Activated CD4-positive, alpha-beta T cell treated with anti-CD3 and anti-CD28 coated beads for 36 hours (primary cell): ENCODE measurements around the gene MRTFA. TPM values are rescaled to one million over a fixed set of nuclear protein-coding genes. Genes with fewer than 3 reads are reported as not detected.

Source experiments
- ATAC-seq: fragments of 200-7000 bp; cut with Tn5 transposase; one replicate; pipeline ENCODE4 v1.10.0; 2021; ENCODE audit warnings: mild to moderate bottlenecking, moderate library complexity
- CTCF ChIA-PET: fragments of 350-600 bp; sonication (Branson Sonifier 250); formaldehyde crosslinking; loops from one replicate; lab custom pipeline; 2021; ENCODE audit warnings: antibody characterized with exemption; lab: Charles Lee
- POLR2A ChIA-PET: fragments of 350-600 bp; sonication (Branson Sonifier 250); formaldehyde crosslinking; loops from one replicate; lab custom pipeline; 2021; ENCODE audit warnings: antibody characterized with exemption, inconsistent platforms; lab: Charles Lee
- DNase-seq: peaks from one replicate; pipeline ENCODE4 v3.0.0-alpha.2; 2020
- H3K27ac Mint-ChIP-seq: one replicate; pipeline ENCODE4 v1.8.0; 2021; ENCODE audit warnings: mixed read lengths
- H3K27me3 Mint-ChIP-seq: one replicate; pipeline ENCODE4 v1.8.0; 2021; ENCODE audit warnings: mixed read lengths
- H3K36me3 Mint-ChIP-seq: one replicate; pipeline ENCODE4 v1.8.0; 2021; ENCODE audit warnings: low read depth, mixed read lengths
- H3K4me1 Mint-ChIP-seq: one replicate; pipeline ENCODE4 v1.8.0; 2021; ENCODE audit warnings: mixed read lengths
- H3K4me3 Mint-ChIP-seq: one replicate; pipeline ENCODE4 v1.8.0; 2021; ENCODE audit warnings: mild to moderate bottlenecking, moderate library complexity, mixed read lengths
- H3K9me3 Mint-ChIP-seq: one replicate; pipeline ENCODE4 v1.8.0; 2021; ENCODE audit warnings: low read depth, mixed read lengths
- intact Hi-C, 2 experiments: fragments of 100-400 bp; cut with DNase I in 1 of 2; cut with micrococcal nuclease in 1 of 2; formaldehyde crosslinking; loops; one replicate each; pipeline versions ENCODE4 v1.14.2 to v1.15.1; 2022 to 2024; cut with DNase I, micrococcal nuclease
- total RNA-seq, 2 experiments: library from RNA; stranded (reverse); gene quantifications; one replicate each; pipeline ENCODE4 v1.2.3, GENCODE V29; 2021

Gene MRTFA
- total RNA-seq, 2 experiments from 2014 or later = 41.0 to 43.2 TPM

DNA sequence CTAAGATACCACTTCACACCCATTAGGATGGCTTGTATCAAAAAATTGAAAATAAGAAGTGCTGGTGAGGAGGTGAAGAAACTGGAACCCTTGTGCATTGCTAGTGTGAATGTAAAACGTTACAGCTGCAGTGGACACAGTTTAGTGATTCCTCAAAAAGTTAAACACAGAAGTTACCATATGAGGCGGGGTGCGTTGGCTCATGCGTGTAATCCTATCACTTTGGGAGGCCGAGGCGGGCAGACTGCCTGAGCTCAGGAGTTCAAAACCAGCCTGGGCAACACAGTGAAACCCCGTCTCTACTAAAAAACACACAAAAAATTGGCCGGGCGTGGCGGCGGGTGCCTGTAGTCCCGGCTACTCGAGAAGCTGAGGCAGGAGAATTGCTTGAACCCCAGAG, 222.6 kb downstream of the MRTFA start:
- intact Hi-C loops = no loop called here
- CTCF ChIA-PET = interaction anchor here (0.6 to 0.8 kb wide), 2 partner anchors 13 to 318 kb away, joined by 3 read pairs; no protein-coding TSS in a partner anchor
- no peaks in the 10 kb centered on the region for H3K27me3 Mint-ChIP-seq
- H3K4me3 Mint-ChIP-seq = no peak overlapping the region
- DNase-seq (no peak), ATAC-seq (no peak)
- H3K27ac Mint-ChIP-seq = peak overlapping the region; percentile 55
- H3K9me3 Mint-ChIP-seq = no peaks in the 10 kb centered on the region
- POLR2A ChIA-PET = no interaction called here
- H3K36me3 Mint-ChIP-seq = peaks cover 26% of the 10 kb centered on the region
- peaks cover 20% of the 10 kb centered on the region for H3K4me1 Mint-ChIP-seq

DNA sequence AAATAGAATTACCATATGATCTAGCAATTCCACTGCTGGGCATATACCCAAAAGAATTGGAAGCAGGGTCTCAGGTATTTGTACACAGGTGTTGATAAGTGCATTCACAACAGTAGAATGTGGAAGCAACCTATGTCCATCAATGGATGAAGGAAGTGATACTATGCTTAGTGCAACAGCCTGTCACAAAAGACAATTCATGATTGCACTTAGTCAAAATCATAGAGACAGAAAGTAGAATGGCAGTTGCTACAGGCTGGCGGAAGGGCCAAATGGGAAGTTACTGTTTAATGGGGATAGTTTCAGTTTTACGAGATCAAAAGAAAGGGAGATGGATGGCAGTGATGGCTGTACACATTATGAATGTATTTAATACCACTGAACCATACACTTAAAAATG, 224.1 kb downstream of the MRTFA start:
- intact Hi-C loops = no loop called here

DNA sequence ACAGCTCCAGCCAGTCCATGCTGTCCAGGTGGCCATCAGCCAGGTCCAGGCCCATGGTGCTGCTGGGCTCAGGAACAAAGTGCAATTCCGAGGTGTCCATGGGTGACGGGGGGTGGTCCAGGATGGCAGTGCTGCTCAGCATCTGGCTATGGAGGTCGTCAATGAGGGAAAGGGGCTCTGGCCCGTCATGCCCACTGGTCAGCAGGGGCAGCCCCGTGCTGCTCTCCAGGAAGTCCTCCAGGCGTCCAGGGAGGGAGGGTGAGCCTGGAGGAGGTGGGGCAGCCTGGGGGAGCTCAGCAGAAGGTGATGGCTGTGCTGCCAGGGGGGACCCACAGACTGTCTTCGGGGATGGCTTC, 225.0 kb downstream of the MRTFA start:
- Mint-ChIP-seq H3K4me1 (peaks cover 17% of the 10 kb centered on the region), H3K9me3 (no peaks in the 10 kb centered on the region), H3K4me3 (no peak overlapping the region), H3K36me3 (peaks cover 27% of the 10 kb centered on the region), H3K27ac (no peak overlapping the region), H3K27me3 (no peaks in the 10 kb centered on the region)
- DNase-seq (no peak), ATAC-seq (no peak)
- POLR2A ChIA-PET = no interaction called here
- CTCF ChIA-PET = interaction anchor here (0.7 kb wide), 1 partner anchor 1100 kb away, joined by 3 read pairs; no protein-coding TSS in a partner anchor
- intact Hi-C loops = no loop called here

More for the DNA sequence above, 224.1 kb downstream of the MRTFA start:
- peaks cover 29% of the 10 kb centered on the region for H3K36me3 Mint-ChIP-seq
- H3K4me3 Mint-ChIP-seq = no peak overlapping the region
- ChIA-PET CTCF (no interaction called here), POLR2A (interaction anchor here (0.6 kb wide), 1 partner anchor 50 kb away, joined by 3 read pairs; no protein-coding TSS in a partner anchor)
- H3K27me3 Mint-ChIP-seq = no peaks in the 10 kb centered on the region
- peak overlapping the region; percentile 76 for H3K27ac Mint-ChIP-seq
- ATAC-seq (peak; percentile 23), DNase-seq (no peak)
- H3K9me3 Mint-ChIP-seq = no peaks in the 10 kb centered on the region
- peaks cover 20% of the 10 kb centered on the region for H3K4me1 Mint-ChIP-seq

DNA sequence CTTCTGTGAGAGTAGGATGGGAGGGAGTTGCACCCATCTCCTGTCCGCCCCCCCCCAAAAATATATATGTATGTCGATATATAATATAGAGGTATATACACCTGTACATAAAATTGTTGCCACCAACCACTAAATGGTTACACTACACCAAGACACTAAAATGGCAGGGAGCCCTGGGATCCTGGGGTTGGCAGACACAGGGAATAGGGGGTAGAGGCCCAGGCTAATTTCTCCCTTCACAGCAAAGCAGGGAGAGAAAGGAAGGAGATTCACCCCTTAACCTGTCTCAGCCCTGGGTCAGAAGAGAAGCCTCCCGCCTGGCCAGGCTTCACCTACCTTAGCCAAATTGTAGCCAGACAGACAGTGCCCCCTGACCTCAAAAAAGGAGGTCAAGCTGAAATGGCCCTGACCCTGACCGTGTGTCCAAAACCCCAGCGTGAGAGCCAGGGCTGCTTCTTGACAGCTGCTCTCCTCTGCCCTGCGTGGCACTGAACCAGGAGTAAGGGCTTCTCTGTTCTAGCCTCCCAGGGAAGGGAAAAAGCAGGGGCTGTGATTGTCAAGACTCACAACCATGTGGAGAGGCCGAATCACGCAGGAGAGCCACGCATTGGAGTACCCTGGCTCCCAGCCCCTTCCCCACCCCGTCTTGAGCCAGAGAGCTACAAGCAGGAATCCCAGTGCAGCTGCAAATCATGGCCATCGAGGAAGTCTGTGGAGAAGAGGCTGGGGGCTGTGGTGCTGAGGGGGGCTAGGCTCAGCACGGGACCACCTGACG, 225.6 kb downstream of the MRTFA start:
- ChIA-PET POLR2A (no interaction called here), CTCF (interaction anchor here (0.8 kb wide), 1 partner anchor 68 kb away, joined by 4 read pairs; no protein-coding TSS in a partner anchor)
- intact Hi-C loops = no loop called here
- H3K27ac Mint-ChIP-seq = no peak overlapping the region
- no peak overlapping the region for H3K4me3 Mint-ChIP-seq
- DNase-seq = no peak
- H3K4me1 Mint-ChIP-seq = peaks cover 12% of the 10 kb centered on the region
- peaks cover 22% of the 10 kb centered on the region for H3K36me3 Mint-ChIP-seq
- ATAC-seq = no peak
- H3K9me3 Mint-ChIP-seq = no peaks in the 10 kb centered on the region
- no peaks in the 10 kb centered on the region for H3K27me3 Mint-ChIP-seq

DNA sequence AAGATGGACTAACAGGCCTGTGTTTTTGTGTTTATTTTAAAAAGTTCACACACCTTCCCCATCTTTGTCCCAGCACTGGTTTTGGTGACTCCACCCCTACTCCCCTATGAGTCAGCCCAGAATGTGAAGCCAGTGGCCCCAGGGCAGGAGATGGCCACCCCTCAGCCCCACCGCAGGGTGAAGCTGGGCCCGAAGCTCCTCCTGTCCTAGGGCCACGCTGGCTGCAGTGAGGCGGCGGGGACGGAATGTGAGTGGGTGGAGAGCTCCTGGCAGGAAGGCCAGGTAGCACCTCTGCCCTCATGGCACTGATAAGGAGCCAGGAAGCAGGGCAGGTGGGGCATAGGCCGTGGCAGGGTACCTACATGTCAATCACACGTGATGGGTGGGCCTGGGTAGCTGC, 226.2 kb downstream of the MRTFA start:
- no peak for ATAC-seq
- Mint-ChIP-seq H3K4me1 (peaks cover 5% of the 10 kb centered on the region), H3K4me3 (no peak overlapping the region), H3K9me3 (no peaks in the 10 kb centered on the region), H3K27ac (peak overlapping the region; percentile 13), H3K36me3 (peaks cover 21% of the 10 kb centered on the region), H3K27me3 (no peaks in the 10 kb centered on the region)
- ChIA-PET POLR2A (no interaction called here), CTCF (interaction anchor here (0.7 to 0.8 kb wide), 2 partner anchors 69 to 186 kb away, joined by 3 to 4 read pairs; no protein-coding TSS in a partner anchor)
- intact Hi-C loops = no loop called here
- no peak for DNase-seq

DNA sequence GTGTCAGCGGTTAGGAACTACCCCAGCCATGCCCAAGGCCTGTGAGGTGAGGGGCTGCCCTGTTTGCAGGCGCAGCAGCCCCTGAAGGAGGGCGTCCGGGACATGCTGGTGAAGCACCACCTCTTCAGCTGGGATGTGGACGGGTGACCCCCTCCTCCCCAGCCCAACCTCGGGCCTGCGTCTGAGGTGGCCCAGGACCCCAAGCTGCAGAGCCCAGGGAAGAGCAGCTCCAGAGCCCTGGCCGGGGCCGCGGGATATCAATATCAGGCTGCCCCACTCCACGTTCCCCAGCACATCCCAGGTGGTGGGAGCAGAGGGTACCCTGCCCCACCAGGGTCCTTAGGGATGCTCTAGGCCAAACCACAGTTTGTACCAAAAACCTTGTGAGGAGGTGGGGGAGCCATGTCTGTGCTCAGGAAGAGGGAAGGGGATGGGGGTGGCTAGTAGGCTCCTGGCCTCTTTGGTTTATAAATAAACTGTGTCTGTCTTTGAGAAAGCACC, 226.9 kb downstream of the MRTFA start:
- no peak overlapping the region for H3K4me3 Mint-ChIP-seq
- no peak for DNase-seq
- CTCF ChIA-PET = interaction anchor here (0.7 kb wide), 2 partner anchors 27 to 185 kb away, joined by 3 read pairs; no protein-coding TSS in a partner anchor
- peaks cover 21% of the 10 kb centered on the region for H3K36me3 Mint-ChIP-seq
- POLR2A ChIA-PET = interaction anchor here (1.1 kb wide), 1 partner anchor 9 kb away, joined by 3 read pairs; no protein-coding TSS in a partner anchor
- peaks cover 3% of the 10 kb centered on the region for H3K4me1 Mint-ChIP-seq
- no peaks in the 10 kb centered on the region for H3K27me3 Mint-ChIP-seq
- H3K27ac Mint-ChIP-seq = no peak overlapping the region
- no peaks in the 10 kb centered on the region for H3K9me3 Mint-ChIP-seq
- intact Hi-C loops = no loop called here
- no peak for ATAC-seq

DNA sequence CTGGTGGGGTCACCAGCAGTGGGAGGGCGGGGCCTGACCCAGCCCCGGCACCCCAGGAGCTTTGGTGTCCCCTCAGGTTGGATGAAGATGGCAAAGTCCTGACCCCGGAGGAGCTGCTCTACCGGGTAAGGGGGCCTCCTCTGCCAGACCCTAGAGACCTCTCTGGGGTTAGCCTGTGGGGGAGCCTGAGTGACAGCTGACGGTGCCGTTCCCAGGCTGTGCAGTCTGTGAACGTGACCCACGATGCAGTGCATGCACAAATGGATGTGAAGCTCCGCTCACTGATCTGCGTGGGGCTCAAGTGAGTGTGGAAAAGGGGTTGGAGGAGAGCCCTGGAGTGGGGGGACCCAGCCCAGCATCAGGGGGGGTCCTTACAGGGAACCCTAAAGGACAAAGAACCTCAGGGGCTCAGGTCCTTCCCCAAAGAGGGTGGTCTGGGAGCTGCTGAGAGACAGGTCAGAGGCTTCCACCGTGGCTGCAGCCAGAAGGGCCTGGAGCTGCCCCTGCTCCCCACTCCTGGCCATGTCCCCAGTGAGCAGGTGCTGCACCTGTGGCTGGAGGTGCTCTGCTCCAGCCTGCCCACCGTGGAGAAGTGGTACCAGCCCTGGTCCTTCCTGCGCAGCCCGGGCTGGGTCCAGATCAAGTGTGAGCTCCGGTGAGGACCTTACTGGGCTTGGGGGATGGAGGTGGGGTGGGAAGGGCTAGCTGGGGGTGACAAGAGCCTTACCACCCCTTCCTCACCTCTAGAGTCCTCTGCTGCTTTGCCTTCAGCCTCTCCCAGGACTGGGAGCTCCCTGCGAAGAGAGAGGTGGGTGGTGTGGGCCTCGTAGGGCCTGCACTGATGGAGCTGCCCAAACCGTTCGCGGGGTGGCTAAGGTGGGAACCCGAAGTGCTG, 227.6 kb downstream of the MRTFA start:
- Mint-ChIP-seq H3K27me3 (no peaks in the 10 kb centered on the region), H3K4me3 (no peak overlapping the region), H3K27ac (peak overlapping the region; percentile 47), H3K4me1 (peaks cover 3% of the 10 kb centered on the region), H3K36me3 (peaks cover 23% of the 10 kb centered on the region), H3K9me3 (no peaks in the 10 kb centered on the region)
- ChIA-PET POLR2A (interaction anchor here (1.1 kb wide), 1 partner anchor 10 kb away, joined by 3 read pairs; no protein-coding TSS in a partner anchor), CTCF (interaction anchor here (0.7 to 1.0 kb wide), 3 partner anchors 9 to 41 kb away, joined by 3 read pairs; no protein-coding TSS in a partner anchor)
- intact Hi-C loops = no loop called here
- ATAC-seq (no peak), DNase-seq (no peak)

DNA sequence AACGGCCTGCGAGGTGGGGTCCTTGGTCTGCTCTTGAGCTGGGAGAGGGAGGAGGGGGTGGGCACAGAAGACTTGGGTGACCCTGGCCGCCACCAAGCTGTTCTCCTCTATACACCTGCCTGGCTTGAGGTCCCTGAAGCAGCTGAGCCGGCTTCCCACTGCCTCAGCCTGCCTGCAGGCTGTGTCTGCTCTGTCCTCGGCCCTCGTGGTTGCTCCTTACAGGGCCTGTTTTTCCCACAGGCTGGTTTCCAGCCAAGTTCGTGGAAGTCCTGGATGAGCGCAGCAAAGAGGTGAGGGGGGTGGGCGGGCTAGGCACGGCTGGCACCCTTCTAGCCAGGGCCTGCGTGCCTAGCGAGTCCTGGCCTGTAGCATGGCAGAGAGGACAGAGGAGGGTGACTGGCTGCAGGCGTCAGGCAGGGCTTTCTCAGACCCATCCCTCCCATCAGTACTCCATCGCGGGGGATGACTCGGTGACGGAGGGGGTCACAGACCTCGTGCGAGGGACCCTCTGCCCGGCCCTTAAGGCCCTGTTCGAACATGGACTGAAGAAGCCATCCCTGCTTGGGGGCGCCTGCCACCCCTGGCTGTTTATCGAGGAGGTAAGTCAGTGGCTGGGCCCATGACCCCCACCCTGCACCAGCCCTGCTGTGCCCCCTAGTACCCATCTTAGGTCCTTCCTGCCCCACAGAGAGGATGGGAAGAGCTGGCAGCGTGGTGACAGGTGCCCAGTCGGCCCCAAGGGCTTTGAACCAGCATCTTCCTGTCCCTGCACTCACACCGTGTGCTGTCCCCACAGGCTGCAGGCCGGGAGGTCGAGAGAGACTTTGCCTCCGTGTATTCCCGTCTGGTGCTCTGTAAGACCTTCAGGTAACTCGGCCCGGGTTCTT, 228.4 kb downstream of the MRTFA start:
- no peaks in the 10 kb centered on the region for H3K27me3 Mint-ChIP-seq
- ChIA-PET CTCF (interaction anchor here (0.7 to 1.0 kb wide), 2 partner anchors 10 to 40 kb away, joined by 3 read pairs; no protein-coding TSS in a partner anchor), POLR2A (no interaction called here)
- ATAC-seq (no peak), DNase-seq (no peak)
- H3K36me3 Mint-ChIP-seq = peaks cover 29% of the 10 kb centered on the region
- H3K27ac Mint-ChIP-seq = no peak overlapping the region
- no peak overlapping the region for H3K4me3 Mint-ChIP-seq
- H3K4me1 Mint-ChIP-seq = peaks cover 12% of the 10 kb centered on the region
- H3K9me3 Mint-ChIP-seq = no peaks in the 10 kb centered on the region
- intact Hi-C loops = no loop called here

DNA sequence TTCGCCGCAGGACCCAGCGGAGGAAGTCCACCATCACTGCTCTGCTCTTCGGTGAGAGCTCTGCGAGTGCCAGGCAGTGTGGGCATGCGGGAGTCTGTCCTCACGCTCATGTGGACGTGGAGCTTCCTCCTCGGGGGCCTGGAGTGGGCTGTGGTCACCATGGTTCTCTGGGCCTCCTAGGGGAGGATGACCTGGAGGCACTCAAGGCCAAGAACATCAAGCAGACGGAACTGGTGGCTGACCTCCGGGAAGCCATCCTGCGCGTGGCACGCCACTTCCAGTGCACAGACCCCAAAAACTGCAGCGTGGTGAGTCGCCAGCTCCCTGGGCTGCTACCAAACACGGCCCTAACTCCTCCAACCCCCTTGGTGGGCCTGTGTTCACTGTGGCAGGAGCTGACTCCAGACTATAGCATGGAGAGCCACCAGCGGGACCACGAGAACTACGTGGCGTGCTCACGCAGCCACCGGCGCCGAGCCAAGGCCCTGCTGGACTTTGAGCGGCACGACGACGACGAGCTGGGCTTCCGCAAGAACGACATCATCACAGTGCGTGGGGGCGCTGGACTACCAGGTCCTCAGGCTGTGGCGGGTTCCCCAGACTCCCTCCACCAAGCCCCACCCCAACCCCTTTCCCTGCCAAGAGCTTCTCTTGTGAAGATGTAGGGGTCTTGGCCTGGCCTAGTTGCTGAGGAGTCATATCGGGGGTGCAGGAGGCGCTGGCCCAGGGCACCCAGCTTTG, 229.3 kb downstream of the MRTFA start:
- CTCF ChIA-PET = no interaction called here
- intact Hi-C loops = no loop called here
- H3K4me3 Mint-ChIP-seq = no peak overlapping the region
- ATAC-seq (no peak), DNase-seq (no peak)
- no peak overlapping the region for H3K27ac Mint-ChIP-seq
- H3K36me3 Mint-ChIP-seq = peaks cover 32% of the 10 kb centered on the region
- POLR2A ChIA-PET = no interaction called here
- H3K9me3 Mint-ChIP-seq = no peaks in the 10 kb centered on the region
- peaks cover 15% of the 10 kb centered on the region for H3K4me1 Mint-ChIP-seq
- H3K27me3 Mint-ChIP-seq = no peaks in the 10 kb centered on the region
